Aortic smooth muscle cell (primary cell): ENCODE results near the gene LIN54. TPM values are rescaled to one million over a fixed set of nuclear protein-coding genes. Genes with fewer than 3 reads are reported as not detected.

Experiments
- total RNA-seq: library from RNA; depleted of rRNA; stranded (reverse); fragments of >200 nt; gene quantifications from 2 replicates; pipeline ENCODE4 v1.2.3, GENCODE V29; 2014

The LIN54 gene
- total RNA-seq: 15.3 and 16.9 TPM in 2 replicates

DNA sequence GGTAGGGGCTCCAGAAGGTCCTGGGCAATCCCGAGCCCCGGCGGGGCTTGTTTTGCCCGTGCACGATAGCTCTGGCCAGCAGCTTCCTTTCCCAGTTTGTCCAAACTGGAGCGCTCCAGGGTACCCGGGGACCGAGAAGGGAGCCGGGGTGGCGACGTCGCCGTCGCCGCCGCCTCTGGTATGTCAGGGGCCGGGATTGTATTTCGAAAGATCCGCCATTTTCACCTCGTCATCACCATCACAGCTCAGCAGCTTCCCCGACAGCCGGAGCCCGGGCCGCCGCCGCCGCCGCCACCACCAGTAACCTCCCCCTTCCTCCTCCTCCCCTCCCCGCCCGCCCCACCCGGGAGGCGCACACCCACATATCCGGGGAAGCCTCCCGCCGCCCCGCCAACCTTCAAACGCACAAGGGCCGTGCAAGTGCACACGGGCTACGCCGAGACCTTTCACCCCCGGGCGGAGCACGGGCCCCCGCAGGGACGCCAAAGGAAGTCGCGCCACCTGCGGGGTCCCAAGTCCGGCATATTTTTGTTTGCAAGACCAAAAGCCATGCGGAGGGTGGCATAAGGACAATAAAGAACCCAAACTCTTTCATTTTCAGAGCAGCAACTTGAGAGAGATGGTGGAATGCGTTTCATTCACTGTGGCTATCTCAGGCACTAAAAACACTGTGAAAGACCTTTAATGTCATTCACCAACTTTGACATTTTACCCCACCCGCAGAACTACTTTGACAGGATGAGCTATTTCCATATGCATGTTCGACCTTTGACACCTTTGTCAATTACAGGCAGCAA, at the start of gene LIN54:
Gene LIN54 (minus strand): TSS at position 302 of the 797 bp plus-strand sequence. CDS start 25,979 bp downstream, outside the sequence.

DNA sequence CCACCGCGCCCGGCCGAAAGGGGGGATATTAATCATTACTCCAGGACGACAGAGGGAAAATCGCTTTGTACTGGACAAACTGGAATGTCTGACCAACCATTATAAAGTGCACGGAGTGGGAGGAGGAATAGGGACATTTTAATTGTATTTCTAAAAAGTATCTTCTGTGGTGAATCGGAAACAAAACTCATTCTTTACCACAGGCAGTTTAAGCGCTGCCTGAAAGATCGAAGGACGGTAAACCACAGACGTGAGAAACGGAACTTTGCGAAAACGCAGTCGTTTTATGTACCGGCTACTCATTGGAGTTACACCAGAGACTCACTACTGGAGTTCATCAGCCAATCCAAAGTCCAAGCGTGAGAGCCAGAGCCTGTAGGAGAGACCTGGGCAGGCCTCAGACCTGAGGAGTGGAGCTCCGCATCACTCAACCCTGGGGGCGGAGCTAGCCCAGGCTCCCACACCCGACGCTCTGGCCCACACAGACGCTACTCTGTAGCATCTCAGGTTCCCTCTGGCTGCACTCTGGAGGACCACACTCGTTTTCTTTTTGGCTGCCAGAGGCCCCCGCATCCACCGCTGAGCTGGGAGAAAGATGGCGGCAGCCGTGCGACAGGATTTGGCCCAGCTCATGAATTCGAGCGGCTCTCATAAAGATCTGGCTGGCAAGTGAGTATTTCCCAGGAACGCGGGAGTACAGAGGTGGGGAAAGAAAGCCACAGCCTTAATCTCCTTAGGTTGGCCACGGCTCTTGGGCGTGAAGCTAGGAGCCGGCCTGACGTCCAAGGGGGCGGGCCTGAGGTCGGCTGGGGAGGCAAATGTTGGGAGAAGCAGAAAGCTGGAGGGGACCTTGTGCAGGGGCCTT, 24.2 kb upstream of the LIN54 start, which contains the start of gene COPS4:
Gene COPS4 (plus strand): TSS at position 554 of the 865 bp plus-strand sequence. CDS start 42 bp downstream, at position 596.

GRCh38 chr4:82900411-82901182, 110.0 kb downstream of the LIN54 start, which contains the start of gene THAP9:
THAP9 (plus strand) TSS chr4:82900735; CDS start chr4:82900803, 68 bp downstream.

GRCh38 chr4:82890901-82891706, 119.5 kb downstream of the LIN54 start, which contains the start of gene SEC31A:
SEC31A (minus strand) TSS chr4:82891153; CDS start chr4:82881936, 9,217 bp downstream.

Other genes with a start within 250 kb of the LIN54 start
- gene SCD5, start 212.0 kb downstream of the LIN54 start, total RNA-seq: 5.0 and 16.6 TPM in 2 replicates
- gene SEC31A, start 119.7 kb downstream of the LIN54 start, total RNA-seq: 304 and 357 TPM in 2 replicates
- 4.0 and 5.6 TPM in 2 replicates for gene THAP9, start 110.1 kb downstream of the LIN54 start, total RNA-seq
- 91.2 and 104 TPM in 2 replicates for gene COPS4, start 24.4 kb upstream of the LIN54 start, total RNA-seq
- gene PLAC8, start 103.9 kb upstream of the LIN54 start, total RNA-seq: not detected in 2 replicates